SK-N-SH (cell line): Measurements from ENCODE around the gene NDRG2. TPM values are rescaled to one million over a fixed set of nuclear protein-coding genes. Genes with fewer than 3 reads are reported as not detected.

Source experiments
- CTCF ChIA-PET: fragments of 300-600, 350-600 bp; formaldehyde crosslinking; extraction: SDS; loops from one replicate; lab custom pipeline; 2021; lab: Yijun Ruan, JAX
- POLR2A ChIA-PET: fragments of 350-600 bp; sonication (Branson Sonifier 250); formaldehyde crosslinking; extraction: SDS; loops from one replicate; lab custom pipeline; 2020; ENCODE audit warnings: antibody characterized with exemption, inconsistent platforms; lab: Yijun Ruan, JAX
- DNase-seq: peaks from one replicate; pipeline ENCODE4 v3.0.0; 2012
- H2AFZ ChIP-seq: fragments of 200-600 bp; sonication (generic); 2 replicates; pipeline ENCODE4 v1.8.1; 2016; ENCODE audit warnings: antibody characterized with exemption, mild to moderate bottlenecking, low read depth
- H3F3A ChIP-seq: fragments of 200-600 bp; sonication (generic); replicated peaks from 2 replicates; pipeline ENCODE3; 2016; ENCODE audit warnings: antibody characterized with exemption, mild to moderate bottlenecking; ENCODE audit not compliant: insufficient read depth
- H3K27ac ChIP-seq, 2 experiments: fragments of 200-500 bp in 1 of 2; fragments of 200-600 bp in 1 of 2; sonication (Bioruptor generic) in 1 of 2; sonication (generic), shearing (Covaris generic) in 1 of 2; 2 replicates each; pipeline versions ENCODE4 v1.5.1 to v1.6.1; 2014 to 2016; ENCODE audit warnings: low read depth in 2 of 2, inconsistent platforms in 1 of 2, low read length in 1 of 2, mild to moderate bottlenecking in 1 of 2, mixed read lengths in 1 of 2
- H3K27me3 ChIP-seq: fragments of 200-600 bp; sonication (generic), shearing (Covaris generic); 2 replicates; pipeline ENCODE4 v1.6.1; 2016; ENCODE audit warnings: mixed run types; ENCODE audit not compliant: insufficient read depth
- H3K36me3 ChIP-seq, 2 experiments: fragments of 200-500 bp in 1 of 2; fragments of 200-600 bp in 1 of 2; sonication (Bioruptor generic) in 1 of 2; sonication (generic) in 1 of 2; replicated peaks in 1 of 2; 2 replicates each; pipeline versions ENCODE3 to v1.5.1; 2014 to 2016; ENCODE audit warnings: low read length in 1 of 2, mild to moderate bottlenecking in 1 of 2; ENCODE audit not compliant: insufficient read depth in 2 of 2, control insufficient read depth in 1 of 2
- H3K4me1 ChIP-seq, 2 experiments: fragments of 200-500 bp in 1 of 2; fragments of 200-600 bp in 1 of 2; sonication (Bioruptor generic) in 1 of 2; sonication (generic), shearing (Covaris generic) in 1 of 2; 2 replicates each; pipeline versions ENCODE4 v1.5.1 to v1.6.1; 2014 to 2016; ENCODE audit warnings: low read depth in 1 of 2, low read length in 1 of 2, mixed run types in 1 of 2; ENCODE audit not compliant: insufficient read depth in 2 of 2, control insufficient read depth in 1 of 2
- H3K4me2 ChIP-seq: fragments of 200-600 bp; sonication (generic), shearing (Covaris generic); 2 replicates; pipeline ENCODE4 v1.6.1; 2017; ENCODE audit warnings: mixed run types
- H3K4me3 ChIP-seq, 2 experiments: fragments of 200-500 bp in 1 of 2; fragments of 200-600 bp in 1 of 2; sonication (Bioruptor generic) in 1 of 2; sonication (generic), shearing (Covaris generic) in 1 of 2; 2 replicates each; pipeline versions ENCODE4 v1.5.1 to v1.8.1; 2014 to 2016; ENCODE audit warnings: low read depth in 2 of 2, inconsistent platforms in 1 of 2, low read length in 1 of 2, mild to moderate bottlenecking in 1 of 2, mixed read lengths in 1 of 2, moderate library complexity in 1 of 2
- H3K79me2 ChIP-seq: fragments of 200-600 bp; sonication (generic); 2 replicates; pipeline ENCODE4 v1.8.1; 2017; ENCODE audit warnings: mild to moderate bottlenecking; ENCODE audit not compliant: insufficient read depth
- H3K9ac ChIP-seq: fragments of 200-600 bp; sonication (generic); 2 replicates; pipeline ENCODE4 v1.6.1; 2017; ENCODE audit warnings: mixed run types
- H3K9me2 ChIP-seq: fragments of 200-600 bp; sonication (generic); 2 replicates; pipeline ENCODE4 v1.6.1; 2017; ENCODE audit warnings: mixed run types
- H3K9me3 ChIP-seq: fragments of 200-600 bp; sonication (generic); 2 replicates; pipeline ENCODE4 v1.6.1; 2017; ENCODE audit warnings: mixed run types, mild to moderate bottlenecking, moderate library complexity
- H4K20me1 ChIP-seq: fragments of 200-600 bp; sonication (generic); 2 replicates; pipeline ENCODE4 v1.6.1; 2017; ENCODE audit warnings: mild to moderate bottlenecking, mixed run types; ENCODE audit not compliant: insufficient read depth
- CHD2 ChIP-seq: fragments of 150-350 bp; IDR thresholded peaks from 2 replicates; pipeline ENCODE4 v1.6.1; 2018; ENCODE audit warnings: low read length; ENCODE audit not compliant: partially characterized antibody
- CTCF ChIP-seq: fragments of 200-600 bp; sonication (generic); IDR thresholded peaks from 2 replicates; pipeline ENCODE4 v1.6.1; 2017; ENCODE audit warnings: antibody characterized with exemption, mild to moderate bottlenecking, moderate library complexity
- ELF1 ChIP-seq: IDR thresholded peaks from 2 replicates; pipeline ENCODE4 v1.4.0; 2012
- EP300 ChIP-seq, 2 experiments: IDR thresholded peaks; 2 replicates each; pipeline versions ENCODE4 v1.4.0 to v1.6.1; 2012; ENCODE audit warnings: borderline replicate concordance in 1 of 2, low read depth in 1 of 2, low read length in 1 of 2
- FOSL2 ChIP-seq: IDR thresholded peaks from 2 replicates; pipeline ENCODE4 v1.4.0; 2012; ENCODE audit warnings: low read depth, mild to moderate bottlenecking, moderate library complexity, borderline replicate concordance
- FOXJ3 ChIP-seq: sonication (generic); formaldehyde crosslinking; IDR thresholded peaks from 2 replicates; pipeline ENCODE4 v1.5.1; 2020; ENCODE audit warnings: mild to moderate bottlenecking, missing genetic modification reagents
- GABPA ChIP-seq: IDR thresholded peaks from 2 replicates; pipeline ENCODE4 v1.4.0; 2012; ENCODE audit warnings: low read depth, mild to moderate bottlenecking
- GATA2 ChIP-seq: sonication (generic); formaldehyde crosslinking; IDR thresholded peaks from 2 replicates; pipeline ENCODE4 v1.5.0; 2020; ENCODE audit warnings: mild to moderate bottlenecking, missing genetic modification reagents
- MAX ChIP-seq: IDR thresholded peaks from 2 replicates; pipeline ENCODE4 v1.4.0; 2012; ENCODE audit warnings: low read depth
- MEF2A ChIP-seq: IDR thresholded peaks from 2 replicates; pipeline ENCODE4 v1.4.0; 2012; ENCODE audit warnings: low read depth, borderline replicate concordance
- MXI1 ChIP-seq: IDR thresholded peaks from 2 replicates; pipeline ENCODE4 v1.6.1; 2012; ENCODE audit warnings: mild to moderate bottlenecking, low read depth, low read length, improper control_type of control experiment
- NFIC ChIP-seq: IDR thresholded peaks from 2 replicates; pipeline ENCODE4 v1.4.0; 2012; ENCODE audit warnings: borderline replicate concordance
- PBX3 ChIP-seq: IDR thresholded peaks from 2 replicates; pipeline ENCODE4; 2012
- POLR2AphosphoS5 ChIP-seq: IDR thresholded peaks from 2 replicates; pipeline ENCODE4 v1.6.1; 2012; ENCODE audit warnings: low read depth, low read length
- RAD21 ChIP-seq: IDR thresholded peaks from 2 replicates; pipeline ENCODE4 v1.6.1; 2012; ENCODE audit warnings: mild to moderate bottlenecking, low read length
- RCOR1 ChIP-seq: fragments of 150-350 bp; IDR thresholded peaks from 2 replicates; pipeline ENCODE4 v1.6.1; 2017; ENCODE audit warnings: antibody characterized with exemption, low read length
- REST ChIP-seq: IDR thresholded peaks from 2 replicates; pipeline ENCODE4 v1.6.1; 2012; ENCODE audit warnings: mild to moderate bottlenecking, low read depth, low read length, moderate library complexity
- RFX5 ChIP-seq: IDR thresholded peaks from 2 replicates; pipeline ENCODE4 v1.6.1; 2012; ENCODE audit warnings: mild to moderate bottlenecking, improper control_type of control experiment, low read length
- RXRA ChIP-seq: IDR thresholded peaks from 2 replicates; pipeline ENCODE4 v1.4.0; 2012; ENCODE audit warnings: low read depth, mild to moderate bottlenecking, borderline replicate concordance
- SMC3 ChIP-seq: IDR thresholded peaks from 2 replicates; pipeline ENCODE4 v1.6.1; 2012; ENCODE audit warnings: low read depth, low read length, improper control_type of control experiment
- TAF1 ChIP-seq: IDR thresholded peaks from 2 replicates; pipeline ENCODE4 v1.6.1; 2012; ENCODE audit warnings: low read depth, mild to moderate bottlenecking, low read length, moderate library complexity, borderline replicate concordance
- TCF12 ChIP-seq: IDR thresholded peaks from 2 replicates; pipeline ENCODE4 v1.4.0; 2012
- TEAD4 ChIP-seq: IDR thresholded peaks from 2 replicates; pipeline ENCODE4 v1.4.0; 2012; ENCODE audit warnings: mild to moderate bottlenecking, borderline replicate concordance; ENCODE audit not compliant: insufficient read depth
- WGBS: methylation state at CpG from one replicate; pipeline ENCODE4 v1.1.6; 2017; ENCODE audit warnings: low lambda C conversion rate; 5-methylcytosine and 5-hydroxymethylcytosine counted together
- polyA plus RNA-seq, 3 experiments: library from polyadenylated mRNA; depleted of rRNA; stranded (reverse); fragments of >200 nt; gene quantifications; 2 replicates each; pipeline ENCODE4 v1.2.3, GENCODE V29; 2012

Gene NDRG2
- polyA plus RNA-seq, 1 of the 3 experiments (the other 2 are of a cell fraction), result 15.8 TPM

- no peak for TF ChIP-seq PBX3
These were observed 47.2 kb upstream of the NDRG2 start (continued) for GRCh38 chr14:21072031-21072473.

GRCh38 chr14:21071225-21072030, 46.6 kb upstream of the NDRG2 start:
- Histone ChIP-seq H2AFZ (no peak overlapping the region; the same call in 1 of the 2 replicates), H3F3A (peaks cover 30% of the 10 kb centered on the region), H3K4me3 (peak overlapping the region; percentile 81 to 89), H3K9me3 (no peaks in the 10 kb centered on the region), H3K27ac (peak overlapping the region; percentile 98 to 99), H3K27me3 (no peaks in the 10 kb centered on the region), H3K9ac (peak overlapping the region; percentile 93), H3K4me2 (peak overlapping the region; percentile 95), H4K20me1 (0 out of 2 replicates have a peak, but pooled peaks cover 8% of the 10 kb centered on the region), H3K4me1 (peaks cover 22 to 37% of the 10 kb centered on the region in 2 experiments), H3K9me2 (no peaks in the 10 kb centered on the region), H3K36me3 (peaks cover 29 to 40% of the 10 kb centered on the region in 2 experiments), H3K79me2 (peaks cover 57% of the 10 kb centered on the region)
- CTCF ChIA-PET, result interaction anchor here (0.9 to 13.2 kb wide), 17 partner anchors 10 to 101 kb away, joined by 3 to 296 read pairs (median 5); partner anchors contain the start of genes TMEM253, TPPP2 and ZNF219
- DNase-seq, result peak; percentile 95
- POLR2A ChIA-PET, result interaction anchor here (0.9 to 2.7 kb wide), 12 partner anchors 9 to 728 kb away, joined by 3 to 19 read pairs (median 8); partner anchors contain the start of genes PARP2, TMEM253 and ZNF219
- 5% methylated on average over 26 of the region's 37 CpGs for WGBS
- TF ChIP-seq CTCF, result no peak
- TF ChIP-seq GATA2 (CRISPR knock-in tag), result no peak
- TF ChIP-seq MXI1, result no peak
- peak; percentile 62 for TF ChIP-seq MAX
- TF ChIP-seq FOSL2, result no peak
- TF ChIP-seq NFIC, result no peak
- TF ChIP-seq GABPA, result 0 out of 2 replicates have a peak, but pooled peaks have one; percentile 10
- TF ChIP-seq RAD21, result 0 out of 2 replicates have a peak, but pooled peaks have one; percentile 2
- TF ChIP-seq REST, result 0 out of 2 replicates have a peak, but pooled peaks have one; percentile 44
- TF ChIP-seq TAF1, result peak; percentile 55; the same call in 1 of the 2 replicates
- TF ChIP-seq EP300 (IDR thresholded peaks at IDR 0.05; ENCODE audit: borderline replicate concordance in 1 of 2, low read depth in 1 of 2, low read length in 1 of 2), result peak in 1 of 2 experiments; percentile 25; a peak in 1 of 4 replicates
- TF ChIP-seq SMC3, result no peak
- no peak for TF ChIP-seq TEAD4
- TF ChIP-seq RCOR1, result no peak
- TF ChIP-seq RXRA, result no peak
- peak; percentile 90 for TF ChIP-seq TCF12
- TF ChIP-seq FOXJ3 (CRISPR knock-in tag), result no peak
- no peak for TF ChIP-seq RFX5
- TF ChIP-seq CHD2, result peak; percentile 73
- TF ChIP-seq POLR2AphosphoS5, result peak; percentile 47; the same call in 1 of the 2 replicates
- TF ChIP-seq ELF1, result no peak
- no peak for TF ChIP-seq MEF2A
